ENCODE measurements around the gene NFATC3. TPM values are rescaled to one million over a fixed set of nuclear protein-coding genes. Genes with fewer than 3 reads are reported as not detected.

Gene NFATC3
- total RNA-seq, 4 donors from 2014 or later, result 67.7 to 107 (median 71.7) TPM

- Histone ChIP-seq H3K4me1 (peaks cover 31 to 40% of the 10 kb centered on the region in 2 donors), H3K9me3 (no peaks in the 10 kb centered on the region), H3K4me3 (replicated peaks in 1 of 3) (peak overlapping the region in 2 of 3 donors; percentile 32 to 68), H3K36me3 (peaks cover 6 to 9% of the 10 kb centered on the region in 2 donors), H3K27ac (peak overlapping the region; percentile 90 to 96 (median 95)), H3K27me3 (no peaks in the 10 kb centered on the region)
- WGBS, 2 donors, result 10 to 19% methylated on average over 17 to 21 of the region's 21 CpGs
- DNase-seq, result no peak
- intact Hi-C loops (cut with DNase I), result loop anchor here (10.0 kb wide), 1 partner anchor 242 kb away; the partner anchor contains the start of gene DPEP2
- TF ChIP-seq CTCF (IDR thresholded peaks at IDR 0.05), result no peak
- no peak for TF ChIP-seq POLR2A (IDR thresholded peaks at IDR 0.05)
Observed at GRCh38 chr16:68236826-68237242, 151.7 kb downstream of the NFATC3 start.

GRCh38 chr16:68237243-68238028 is 152.3 kb downstream of the NFATC3 start:
- peak; percentile 99 to 100 for DNase-seq
- Histone ChIP-seq H3K4me1 (peaks cover 31 to 40% of the 10 kb centered on the region in 2 donors), H3K4me3 (replicated peaks in 1 of 3) (peak overlapping the region in 2 of 3 donors; percentile 32 to 68), H3K27ac (peak overlapping the region; percentile 90 to 96 (median 96)), H3K27me3 (no peaks in the 10 kb centered on the region), H3K36me3 (peaks cover under 1 to 3% of the 10 kb centered on the region in 2 donors), H3K9me3 (no peaks in the 10 kb centered on the region)
- WGBS, 2 donors, result 0 to 1% methylated on average over 22 to 55 of the region's 72 CpGs
- TF ChIP-seq POLR2A (IDR thresholded peaks at IDR 0.05) (peak; percentile 91 to 98), CTCF (IDR thresholded peaks at IDR 0.05) (no peak)
- intact Hi-C loops (cut with DNase I), result loop anchor here (10.0 kb wide), 1 partner anchor 243 kb away; the partner anchor contains the start of gene DPEP2

GRCh38 chr16:68238029-68238345 is 152.8 kb downstream of the NFATC3 start:
- TF ChIP-seq CTCF (IDR thresholded peaks at IDR 0.05) (peak in 1 of 6 experiments; percentile 9), POLR2A (IDR thresholded peaks at IDR 0.05) (no peak)
- H3K9me3 ChIP-seq, result no peaks in the 10 kb centered on the region
- no peaks in the 10 kb centered on the region for H3K27me3 ChIP-seq
- no peaks in the 10 kb centered on the region for H3K36me3 ChIP-seq
- WGBS, 2 donors, result 16 to 21% methylated on average over 20 of the region's 20 CpGs
- no peak for DNase-seq
- intact Hi-C loops (cut with DNase I), result loop anchor here (10.0 kb wide), 1 partner anchor 243 kb away; the partner anchor contains the start of gene DPEP2
- peak overlapping the region; percentile 90 to 96 (median 96) for H3K27ac ChIP-seq
- peak overlapping the region in 2 of 3 donors; percentile 28 to 68 for H3K4me3 ChIP-seq (replicated peaks in 1 of 3)
- peaks cover 31 to 37% of the 10 kb centered on the region in 2 donors for H3K4me1 ChIP-seq

GRCh38 chr16:68242085-68242484 is 156.9 kb downstream of the NFATC3 start:
- WGBS, 2 donors, result 84 to 89% methylated on average over 7 of the region's 7 CpGs
- Histone ChIP-seq H3K27me3 (no peaks in the 10 kb centered on the region), H3K36me3 (no peaks in the 10 kb centered on the region), H3K4me1 (peaks cover 30 to 39% of the 10 kb centered on the region in 2 donors), H3K27ac (no peak overlapping the region), H3K9me3 (no peaks in the 10 kb centered on the region), H3K4me3 (replicated peaks in 1 of 3) (no peak overlapping the region)
- TF ChIP-seq CTCF (IDR thresholded peaks at IDR 0.05), result no peak
- TF ChIP-seq POLR2A (IDR thresholded peaks at IDR 0.05), result no peak
- intact Hi-C loops (cut with DNase I), result loop anchor here (5.0 to 10.0 kb wide), 2 partner anchors 85 to 263 kb away; no protein-coding TSS in a partner anchor
- no peak for DNase-seq
